ENCODE measurements around the gene CTSE.

CTSE gene

GRCh38 chr1:205976036-205976435 lies 47.7 kb downstream of the CTSE start:
- TF ChIP-seq, protein P1, sequence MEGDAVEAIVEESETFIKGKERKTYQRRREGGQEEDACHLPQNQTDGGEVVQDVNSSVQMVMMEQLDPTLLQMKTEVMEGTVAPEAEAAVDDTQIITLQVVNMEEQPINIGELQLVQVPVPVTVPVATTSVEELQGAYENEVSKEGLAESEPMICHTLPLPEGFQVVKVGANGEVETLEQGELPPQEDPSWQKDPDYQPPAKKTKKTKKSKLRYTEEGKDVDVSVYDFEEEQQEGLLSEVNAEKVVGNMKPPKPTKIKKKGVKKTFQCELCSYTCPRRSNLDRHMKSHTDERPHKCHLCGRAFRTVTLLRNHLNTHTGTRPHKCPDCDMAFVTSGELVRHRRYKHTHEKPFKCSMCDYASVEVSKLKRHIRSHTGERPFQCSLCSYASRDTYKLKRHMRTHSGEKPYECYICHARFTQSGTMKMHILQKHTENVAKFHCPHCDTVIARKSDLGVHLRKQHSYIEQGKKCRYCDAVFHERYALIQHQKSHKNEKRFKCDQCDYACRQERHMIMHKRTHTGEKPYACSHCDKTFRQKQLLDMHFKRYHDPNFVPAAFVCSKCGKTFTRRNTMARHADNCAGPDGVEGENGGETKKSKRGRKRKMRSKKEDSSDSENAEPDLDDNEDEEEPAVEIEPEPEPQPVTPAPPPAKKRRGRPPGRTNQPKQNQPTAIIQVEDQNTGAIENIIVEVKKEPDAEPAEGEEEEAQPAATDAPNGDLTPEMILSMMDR (IDR thresholded peaks at IDR 0.05; ENCODE audit: low read depth, low read length, missing control alignments), result no peak
- DNase-seq (ENCODE audit: extremely low read depth, low read depth), result no peak
- H3K4me3 ChIP-seq (replicated peaks; ENCODE audit: low read depth, low read length), result no peak overlapping the region

DNA sequence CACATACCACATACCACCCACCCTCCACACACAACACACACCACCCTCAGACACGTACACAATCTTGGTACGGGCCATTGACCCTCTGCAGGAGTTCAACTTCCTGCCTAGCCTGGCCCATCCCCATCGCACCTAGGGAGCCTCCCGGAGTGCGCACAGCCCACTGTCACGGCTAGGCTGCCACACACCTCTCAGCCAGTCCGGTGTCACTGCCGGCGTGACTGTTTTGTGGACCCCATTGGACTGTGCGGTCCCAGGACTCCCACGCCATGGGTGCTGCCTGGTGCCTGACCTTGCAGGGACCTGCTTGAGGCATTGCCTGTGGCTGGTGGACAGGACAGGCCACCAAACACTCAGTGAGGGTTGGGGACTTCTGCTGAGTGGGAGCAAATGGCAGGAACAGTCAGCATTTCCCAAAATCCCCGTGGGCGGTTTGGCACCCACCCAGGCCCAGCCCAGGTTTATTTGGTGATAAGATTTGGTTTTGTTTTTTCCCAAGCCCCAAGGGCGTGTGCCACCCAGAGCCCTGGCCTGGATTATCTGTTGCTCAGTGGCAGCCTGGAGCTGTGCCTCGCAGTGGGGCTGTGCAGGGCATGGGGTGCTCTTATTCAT lies 48.2 kb downstream of the CTSE start:
- DNase-seq (ENCODE audit: extremely low read depth, low read depth), result no peak
- TF ChIP-seq, protein P1 (IDR thresholded peaks at IDR 0.05; ENCODE audit: low read depth, low read length, missing control alignments), result no peak
- no peak overlapping the region for H3K4me3 ChIP-seq (replicated peaks; ENCODE audit: low read depth, low read length)

DNA sequence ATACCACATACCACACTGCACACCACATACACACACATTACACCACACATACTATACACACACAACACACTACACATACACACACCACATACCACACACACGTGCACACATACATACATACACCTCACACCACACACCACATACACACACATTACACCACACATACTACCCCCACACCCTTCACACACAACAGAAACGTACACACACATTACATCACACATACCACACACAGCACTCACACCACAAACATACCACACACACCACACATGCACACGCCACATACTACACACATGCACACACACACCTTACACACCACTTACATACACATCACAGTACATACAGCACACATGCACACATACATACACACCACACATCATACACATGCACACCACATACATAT lies 49.0 kb downstream of the CTSE start:
- TF ChIP-seq, protein P1 (IDR thresholded peaks at IDR 0.05; ENCODE audit: low read depth, low read length, missing control alignments), result no peak
- H3K4me3 ChIP-seq (replicated peaks; ENCODE audit: low read depth, low read length), result no peak overlapping the region
- no peak for DNase-seq (ENCODE audit: extremely low read depth, low read depth)

DNA sequence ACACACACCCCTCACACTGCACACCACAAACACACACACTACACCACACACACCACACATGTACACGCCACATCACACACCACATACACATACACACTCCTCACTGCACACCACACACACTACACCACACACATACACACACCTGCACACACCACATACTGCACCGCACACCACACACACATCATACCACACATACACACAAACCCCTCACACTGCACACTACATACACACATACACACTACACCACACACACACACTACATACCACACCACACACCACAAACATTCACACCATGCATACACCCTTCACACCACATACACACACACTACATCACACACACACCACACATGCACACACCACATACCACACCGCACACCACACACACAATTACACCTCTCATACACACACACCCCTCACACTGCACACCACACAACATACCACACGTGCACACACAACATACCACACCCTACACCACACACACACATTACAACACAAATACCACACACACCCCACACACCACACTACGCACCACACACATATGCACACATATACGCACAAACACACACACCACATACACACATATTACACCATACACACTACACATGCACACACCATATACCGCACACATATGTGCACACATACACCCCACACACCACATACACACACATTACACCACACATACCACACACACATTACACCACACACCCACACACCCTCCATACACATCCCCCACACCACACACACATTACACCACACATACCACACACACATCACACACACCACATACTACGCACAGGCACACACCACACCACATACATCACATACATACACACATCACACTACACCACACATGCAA lies 50.1 kb downstream of the CTSE start:
- TF ChIP-seq, protein P1 (IDR thresholded peaks at IDR 0.05; ENCODE audit: low read depth, low read length, missing control alignments), result no peak
- no peak overlapping the region for H3K4me3 ChIP-seq (replicated peaks; ENCODE audit: low read depth, low read length)
- DNase-seq (ENCODE audit: extremely low read depth, low read depth), result no peak

DNA sequence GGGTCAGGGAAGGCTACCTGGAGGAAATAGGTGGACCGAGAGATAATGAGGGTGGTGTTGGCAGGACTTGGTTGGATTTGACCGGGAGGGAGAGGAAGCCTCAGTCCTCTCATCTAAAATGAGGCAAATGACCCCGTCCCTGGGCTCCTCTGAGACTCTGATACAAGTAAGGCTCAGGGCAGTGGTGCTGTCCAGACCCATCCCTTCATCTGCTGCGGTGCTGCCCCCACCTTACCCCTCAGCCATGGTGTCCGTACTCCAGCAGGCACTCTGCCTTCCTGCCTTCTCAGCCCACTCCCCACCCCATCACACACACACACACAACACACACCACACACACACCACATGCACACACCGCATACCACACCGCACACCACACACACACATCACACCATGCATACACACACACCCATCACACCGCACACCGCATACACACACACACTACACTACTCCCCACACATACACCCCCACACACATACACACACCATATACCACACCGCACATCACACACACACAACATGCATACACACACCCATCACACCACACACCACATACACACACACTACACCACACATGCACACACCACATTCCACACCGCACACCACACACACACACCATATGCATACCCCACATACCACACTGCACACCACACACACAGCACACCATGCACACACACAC lies 51.1 kb downstream of the CTSE start:
- DNase-seq (ENCODE audit: extremely low read depth, low read depth), result no peak
- H3K4me3 ChIP-seq (replicated peaks; ENCODE audit: low read depth, low read length), result no peak overlapping the region
- TF ChIP-seq, protein P1 (IDR thresholded peaks at IDR 0.05; ENCODE audit: low read depth, low read length, missing control alignments), result no peak

DNA sequence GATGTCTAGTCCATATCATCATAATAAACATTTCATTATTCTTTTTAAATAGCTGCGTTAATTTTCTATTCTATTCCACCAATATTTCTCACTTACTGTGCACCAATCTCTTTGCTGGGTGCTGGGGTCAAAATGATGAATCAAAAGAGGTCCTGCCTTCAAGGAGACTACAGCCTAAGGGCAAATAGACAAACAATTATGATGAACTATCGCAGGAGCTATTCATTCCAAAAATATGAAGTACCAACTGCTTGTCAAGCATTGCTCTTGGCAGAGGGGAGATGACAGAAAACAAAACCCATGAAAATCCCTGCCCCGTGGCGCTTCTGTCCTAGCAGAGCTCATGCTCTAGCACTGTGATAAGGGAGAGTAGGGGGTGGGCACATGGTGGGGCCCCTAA lies 51.6 kb downstream of the CTSE start:
- DNase-seq (ENCODE audit: extremely low read depth, low read depth), result no peak
- H3K4me3 ChIP-seq (replicated peaks; ENCODE audit: low read depth, low read length), result no peak overlapping the region
- TF ChIP-seq, protein P1 (IDR thresholded peaks at IDR 0.05; ENCODE audit: low read depth, low read length, missing control alignments), result no peak
